Stimulated activated CD8-positive, alpha-beta memory T cell treated with anti-CD3 and anti-CD28 coated beads, Interleukin-2, amount 100 ng/mL, for 48 hours (primary cell): ENCODE results near the gene ARHGAP32.

Source experiments
- DNase-seq, 2 donors: peaks; one replicate each; pipeline ENCODE4 v3.0.0-alpha.2; 2020; ENCODE audit warnings: low read depth in 2 of 2

ARHGAP32 gene

GRCh38 chr11:128956401-128957201 is 235.5 kb downstream of the ARHGAP32 start:
- no peak for DNase-seq

- no peak for DNase-seq
These were observed 236.5 kb downstream of the ARHGAP32 start for GRCh38 chr11:128955636-128956035.

GRCh38 chr11:128953151-128953550 is 239.0 kb downstream of the ARHGAP32 start:
- no peak for DNase-seq

GRCh38 chr11:128949791-128950454 is 242.2 kb downstream of the ARHGAP32 start:
- no peak for DNase-seq

- DNase-seq = no peak
These were observed 243.5 kb downstream of the ARHGAP32 start for GRCh38 chr11:128948583-128948982.

- no peak for DNase-seq
These were observed 244.4 kb downstream of the ARHGAP32 start for GRCh38 chr11:128947773-128948172.

GRCh38 chr11:128946648-128947047 is 245.5 kb downstream of the ARHGAP32 start:
- DNase-seq = no peak

- no peak for DNase-seq
These were observed 248.6 kb downstream of the ARHGAP32 start for GRCh38 chr11:128943428-128943976.

- no peak for DNase-seq
These were observed 249.2 kb downstream of the ARHGAP32 start, which contains the start of gene TP53AIP1 for GRCh38 chr11:128942817-128943427. Gene TP53AIP1 (minus strand): TSS chr11:128942871. CDS start chr11:128937818, 5,053 bp downstream.

- no peak for DNase-seq
These were observed 249.9 kb downstream of the ARHGAP32 start for GRCh38 chr11:128942272-128942612.

GRCh38 chr11:128941573-128942271 is 250.4 kb downstream of the ARHGAP32 start:
- no peak for DNase-seq

- DNase-seq = no peak
These were observed 251.0 kb downstream of the ARHGAP32 start for GRCh38 chr11:128941110-128941509.

GRCh38 chr11:128940603-128941002 is 251.5 kb downstream of the ARHGAP32 start:
- no peak for DNase-seq

- no peak for DNase-seq
These were observed 252.0 kb downstream of the ARHGAP32 start for GRCh38 chr11:128940156-128940555.

GRCh38 chr11:128939591-128939990 is 252.5 kb downstream of the ARHGAP32 start:
- no peak for DNase-seq

GRCh38 chr11:128938156-128938885 is 253.8 kb downstream of the ARHGAP32 start:
- DNase-seq = no peak

- DNase-seq = no peak
These were observed 254.6 kb downstream of the ARHGAP32 start for GRCh38 chr11:128937480-128937879.

- DNase-seq = no peak
These were observed 255.4 kb downstream of the ARHGAP32 start for GRCh38 chr11:128936606-128937251.

GRCh38 chr11:128934926-128935325 is 257.2 kb downstream of the ARHGAP32 start:
- DNase-seq = no peak

GRCh38 chr11:128934351-128934750 is 257.8 kb downstream of the ARHGAP32 start:
- no peak for DNase-seq
